GM20000 (cell line): ENCODE measurements around the gene WAPL.

Source experiments
- DNase-seq: peaks from one replicate; pipeline ENCODE4 v3.0.0; 2012; ENCODE audit warnings: low spot score
- TF ChIP-seq, protein P1 (sequence below): IDR thresholded peaks from 2 replicates; pipeline ENCODE4 v1.5.1; 2012; ENCODE audit warnings: mild to moderate bottlenecking, control low read depth; ENCODE audit errors: extremely low read depth, missing control alignments

WAPL gene

DNA sequence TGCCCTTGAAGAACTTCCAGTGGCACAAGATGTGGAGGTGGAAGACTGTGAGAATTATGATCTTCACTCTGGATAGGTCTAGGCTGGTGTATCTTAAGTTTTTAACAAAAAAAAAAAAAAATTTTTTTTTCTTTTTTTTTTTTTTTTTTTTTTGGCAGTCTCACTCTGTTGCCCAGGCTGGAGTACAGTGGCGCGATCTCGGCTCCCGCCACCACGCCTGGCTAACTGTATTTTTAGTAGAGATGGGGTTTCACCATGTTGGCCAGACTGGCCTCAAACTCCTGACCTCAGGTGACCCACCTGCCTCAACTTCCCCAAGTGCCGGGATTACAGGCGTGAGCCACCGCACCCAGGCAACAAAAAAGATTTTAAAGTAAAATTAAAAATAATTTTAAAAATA lies 37.9 kb downstream of the WAPL start:
- TF ChIP-seq, protein P1, sequence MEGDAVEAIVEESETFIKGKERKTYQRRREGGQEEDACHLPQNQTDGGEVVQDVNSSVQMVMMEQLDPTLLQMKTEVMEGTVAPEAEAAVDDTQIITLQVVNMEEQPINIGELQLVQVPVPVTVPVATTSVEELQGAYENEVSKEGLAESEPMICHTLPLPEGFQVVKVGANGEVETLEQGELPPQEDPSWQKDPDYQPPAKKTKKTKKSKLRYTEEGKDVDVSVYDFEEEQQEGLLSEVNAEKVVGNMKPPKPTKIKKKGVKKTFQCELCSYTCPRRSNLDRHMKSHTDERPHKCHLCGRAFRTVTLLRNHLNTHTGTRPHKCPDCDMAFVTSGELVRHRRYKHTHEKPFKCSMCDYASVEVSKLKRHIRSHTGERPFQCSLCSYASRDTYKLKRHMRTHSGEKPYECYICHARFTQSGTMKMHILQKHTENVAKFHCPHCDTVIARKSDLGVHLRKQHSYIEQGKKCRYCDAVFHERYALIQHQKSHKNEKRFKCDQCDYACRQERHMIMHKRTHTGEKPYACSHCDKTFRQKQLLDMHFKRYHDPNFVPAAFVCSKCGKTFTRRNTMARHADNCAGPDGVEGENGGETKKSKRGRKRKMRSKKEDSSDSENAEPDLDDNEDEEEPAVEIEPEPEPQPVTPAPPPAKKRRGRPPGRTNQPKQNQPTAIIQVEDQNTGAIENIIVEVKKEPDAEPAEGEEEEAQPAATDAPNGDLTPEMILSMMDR = no peak
- DNase-seq = no peak

DNA sequence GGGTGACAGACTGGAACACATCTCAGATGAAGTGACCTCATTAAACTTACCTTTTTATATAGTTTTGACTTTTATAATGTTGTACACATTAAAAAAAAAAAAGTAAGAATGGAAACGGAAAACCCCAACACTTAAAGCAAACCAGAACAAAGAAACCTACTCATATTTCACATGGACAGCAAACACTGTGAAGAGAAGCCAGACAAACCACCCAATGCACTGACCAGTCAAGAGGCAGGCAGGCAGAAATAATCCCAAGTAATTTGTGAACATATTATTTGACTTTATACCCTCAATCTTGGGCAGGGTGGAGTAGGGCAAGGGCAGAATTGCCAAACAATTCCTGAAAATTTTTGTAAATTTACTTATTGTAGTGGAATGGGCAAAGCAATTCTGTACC lies 39.8 kb downstream of the WAPL start:
- no peak for DNase-seq
- TF ChIP-seq, protein P1 = no peak

DNA sequence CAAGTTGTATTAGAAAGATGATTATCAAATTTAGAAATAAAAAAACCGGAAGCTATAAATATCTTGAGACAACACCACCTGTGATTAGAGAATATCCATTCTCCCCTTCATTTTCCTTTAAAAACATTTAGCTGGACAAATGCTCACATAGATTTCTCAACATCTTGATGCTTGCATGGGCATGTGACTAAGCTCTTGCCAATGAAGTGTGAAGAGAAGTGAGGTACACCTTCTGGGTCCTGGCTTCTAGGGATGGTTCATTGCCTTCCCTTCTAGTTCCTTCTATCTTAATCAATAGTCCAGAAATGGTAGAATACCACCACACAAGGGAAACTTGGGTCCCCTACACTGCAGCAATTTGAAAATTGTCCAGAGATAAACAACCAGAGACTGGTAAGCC lies 41.0 kb downstream of the WAPL start:
- TF ChIP-seq, protein P1 = no peak
- no peak for DNase-seq

DNA sequence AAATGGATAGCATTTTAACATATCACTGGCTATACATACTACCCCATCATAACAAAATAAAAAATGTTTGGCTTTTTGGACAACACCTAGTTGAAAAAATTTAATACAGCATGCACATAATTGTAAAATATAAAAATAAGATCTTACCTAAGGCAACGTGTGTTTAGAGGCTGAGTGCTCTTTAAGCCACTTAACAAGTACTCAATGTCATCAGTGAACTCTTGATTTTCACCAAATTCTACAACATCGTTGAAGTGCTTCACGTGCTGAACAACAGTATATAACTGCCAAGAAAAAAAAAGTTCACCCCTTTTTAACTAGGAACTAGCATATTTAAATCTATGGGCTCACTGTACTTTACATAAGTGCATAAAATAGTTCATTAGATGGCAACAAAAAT lies 49.5 kb downstream of the WAPL start:
- TF ChIP-seq, protein P1 = no peak
- DNase-seq = no peak

DNA sequence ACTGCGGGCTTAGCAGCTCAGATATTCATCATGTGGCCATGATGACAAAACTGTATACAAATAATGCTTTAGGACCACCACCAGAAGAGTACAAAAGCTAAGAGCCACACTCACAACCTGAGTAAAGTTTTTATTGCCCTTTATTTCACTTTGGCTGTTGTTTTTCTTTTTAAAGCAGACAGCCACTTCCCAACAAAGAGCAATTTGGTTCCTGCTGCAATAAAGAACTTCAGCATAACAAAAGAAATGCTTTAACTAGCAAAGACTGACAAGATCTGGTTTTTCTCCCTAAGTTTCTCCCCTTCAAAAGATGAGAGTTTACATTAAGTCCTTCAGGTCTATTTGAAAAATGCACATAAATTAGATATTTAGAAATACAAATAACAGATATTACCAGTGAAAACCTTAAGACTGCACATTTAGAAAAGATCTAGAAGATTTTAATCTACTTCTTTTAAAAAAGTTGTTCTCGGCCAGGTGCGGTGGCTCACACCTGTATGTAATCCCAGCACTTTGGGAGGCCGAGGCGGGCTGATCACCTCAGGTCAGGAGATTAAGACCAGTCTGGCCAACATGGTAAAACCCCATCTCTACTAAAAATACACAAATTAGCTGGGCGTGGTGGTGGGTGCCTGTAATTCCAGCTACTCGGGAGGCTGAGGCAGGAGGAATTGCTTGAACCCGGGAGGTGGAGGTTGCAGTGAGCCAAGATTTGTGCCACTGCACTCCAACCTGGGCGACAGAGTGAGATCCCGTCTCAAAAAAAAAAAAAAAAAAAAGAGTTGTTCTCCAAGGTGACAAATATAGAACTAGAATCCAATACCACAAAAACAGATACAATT lies 59.4 kb downstream of the WAPL start:
- TF ChIP-seq, protein P1 = no peak
- DNase-seq = no peak

DNA sequence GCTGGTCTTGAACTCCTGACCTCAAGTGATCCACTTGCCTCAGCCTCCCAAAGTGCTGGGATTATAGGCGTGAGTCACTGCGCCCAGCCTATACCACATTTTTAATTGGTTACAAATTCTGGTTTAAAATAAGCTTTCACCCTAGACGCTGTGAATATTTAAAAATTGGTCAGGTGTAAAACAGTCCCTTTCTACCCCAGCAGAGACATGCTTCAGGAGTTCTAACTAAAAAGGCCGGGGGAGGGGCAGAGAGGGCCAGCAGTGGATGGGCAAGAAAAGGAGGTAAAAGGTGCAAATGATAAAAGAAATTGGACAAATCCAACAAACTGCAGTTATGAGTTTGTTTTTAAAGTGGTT lies 70.0 kb downstream of the WAPL start:
- no peak for DNase-seq
- TF ChIP-seq, protein P1 = no peak

DNA sequence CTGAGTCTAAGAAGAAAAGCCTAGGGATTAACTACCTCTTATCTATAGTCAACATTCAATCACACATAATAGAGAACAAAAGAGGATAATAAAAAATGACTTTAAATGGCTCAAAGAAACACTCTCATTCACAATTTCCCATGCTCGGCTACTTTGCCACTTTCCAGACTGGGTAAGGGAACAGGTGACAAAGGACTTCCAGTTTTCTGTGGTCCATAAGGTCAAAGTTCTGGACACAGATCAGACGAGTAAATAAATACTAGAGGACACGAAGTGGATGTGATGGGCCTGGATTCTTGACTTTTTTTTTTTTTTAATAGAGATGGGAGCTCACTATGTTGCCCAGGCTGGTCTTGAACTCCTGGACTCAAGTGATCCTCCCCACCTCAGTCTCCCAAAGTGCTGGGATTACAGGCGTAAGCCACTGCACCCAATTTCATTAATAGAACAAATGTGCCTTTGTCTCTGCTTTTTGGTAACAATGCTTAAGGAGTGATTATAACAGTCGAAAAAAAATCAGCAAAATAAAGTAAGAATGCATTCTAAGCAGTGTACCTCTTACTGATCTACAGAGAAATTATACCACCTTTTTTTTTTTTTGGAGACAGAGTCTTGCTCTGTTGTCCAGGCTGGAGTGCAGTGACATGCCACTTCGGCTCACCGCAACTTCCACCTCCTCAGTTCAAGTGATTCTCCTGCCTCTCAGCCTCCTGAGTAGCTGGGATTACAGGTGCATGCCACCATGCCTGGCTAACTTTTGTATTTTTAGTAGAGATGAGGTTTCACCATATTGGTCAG lies 70.6 kb downstream of the WAPL start:
- no peak for DNase-seq
- TF ChIP-seq, protein P1 = no peak
